ENCODE data around the gene DDR2. TPM values are rescaled to one million over a fixed set of nuclear protein-coding genes. Genes with fewer than 3 reads are reported as not detected.

DDR2 gene
- total RNA-seq, 1 donor from 2014 or later: 0.33 TPM

DNA sequence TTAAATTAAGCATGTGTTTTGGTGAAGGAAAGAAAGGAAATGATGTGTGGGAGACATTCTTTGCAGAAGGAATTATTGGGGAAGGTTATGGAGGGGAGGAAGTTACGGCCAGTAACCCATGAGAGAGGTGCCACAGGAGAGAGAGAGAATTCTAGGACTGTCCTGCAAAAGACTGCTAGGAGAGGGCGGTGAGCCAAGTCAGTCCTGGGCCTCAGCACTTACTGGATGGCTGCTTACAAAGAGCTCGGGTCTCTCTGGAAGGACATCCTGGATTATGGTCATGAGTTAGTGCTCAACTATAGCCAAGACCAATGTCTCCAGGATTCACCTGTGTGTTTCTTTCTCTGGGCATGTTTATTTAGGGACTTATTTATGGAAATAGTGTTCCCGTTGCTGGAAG, 83.9 kb downstream of the DDR2 start:
- no peak for DNase-seq (ENCODE audit: low spot score)
- Mint-ChIP-seq H3K4me1 (ENCODE audit: unreplicated experiment) (peaks cover 5% of the 10 kb centered on the region), H3K9me3 (ENCODE audit: unreplicated experiment) (no peaks in the 10 kb centered on the region), H3K36me3 (ENCODE audit: low read depth, unreplicated experiment) (no peaks in the 10 kb centered on the region), H3K27ac (ENCODE audit: unreplicated experiment) (no peak overlapping the region), H3K4me3 (ENCODE audit: unreplicated experiment) (no peak overlapping the region), H3K27me3 (ENCODE audit: unreplicated experiment) (no peaks in the 10 kb centered on the region)
- TF ChIP-seq, protein P1, sequence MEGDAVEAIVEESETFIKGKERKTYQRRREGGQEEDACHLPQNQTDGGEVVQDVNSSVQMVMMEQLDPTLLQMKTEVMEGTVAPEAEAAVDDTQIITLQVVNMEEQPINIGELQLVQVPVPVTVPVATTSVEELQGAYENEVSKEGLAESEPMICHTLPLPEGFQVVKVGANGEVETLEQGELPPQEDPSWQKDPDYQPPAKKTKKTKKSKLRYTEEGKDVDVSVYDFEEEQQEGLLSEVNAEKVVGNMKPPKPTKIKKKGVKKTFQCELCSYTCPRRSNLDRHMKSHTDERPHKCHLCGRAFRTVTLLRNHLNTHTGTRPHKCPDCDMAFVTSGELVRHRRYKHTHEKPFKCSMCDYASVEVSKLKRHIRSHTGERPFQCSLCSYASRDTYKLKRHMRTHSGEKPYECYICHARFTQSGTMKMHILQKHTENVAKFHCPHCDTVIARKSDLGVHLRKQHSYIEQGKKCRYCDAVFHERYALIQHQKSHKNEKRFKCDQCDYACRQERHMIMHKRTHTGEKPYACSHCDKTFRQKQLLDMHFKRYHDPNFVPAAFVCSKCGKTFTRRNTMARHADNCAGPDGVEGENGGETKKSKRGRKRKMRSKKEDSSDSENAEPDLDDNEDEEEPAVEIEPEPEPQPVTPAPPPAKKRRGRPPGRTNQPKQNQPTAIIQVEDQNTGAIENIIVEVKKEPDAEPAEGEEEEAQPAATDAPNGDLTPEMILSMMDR (IDR thresholded peaks at IDR 0.05; ENCODE audit: unreplicated experiment): no peak

DNA sequence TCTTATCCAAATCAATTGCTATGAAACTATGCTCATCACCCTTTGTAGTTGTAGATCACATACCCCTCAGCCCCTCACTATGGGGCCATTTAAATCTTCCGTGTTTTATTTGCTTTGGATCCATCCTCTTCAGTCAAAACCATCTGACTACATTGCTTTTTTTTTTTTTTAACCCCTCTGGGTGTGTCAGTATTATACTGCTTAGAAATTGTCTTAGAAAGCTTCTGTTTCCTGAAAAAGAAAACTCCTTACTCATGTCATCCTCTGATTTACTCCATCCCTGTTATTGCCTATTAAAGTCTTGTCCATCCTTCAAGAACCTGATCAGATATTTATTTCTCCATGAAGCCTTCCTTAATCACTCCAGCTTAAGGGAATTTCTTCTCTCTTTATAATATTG, 84.3 kb downstream of the DDR2 start:
- H3K27ac Mint-ChIP-seq (ENCODE audit: unreplicated experiment): no peak overlapping the region
- no peaks in the 10 kb centered on the region for H3K27me3 Mint-ChIP-seq (ENCODE audit: unreplicated experiment)
- DNase-seq (ENCODE audit: low spot score): no peak
- H3K4me3 Mint-ChIP-seq (ENCODE audit: unreplicated experiment): no peak overlapping the region
- TF ChIP-seq, protein P1 (IDR thresholded peaks at IDR 0.05; ENCODE audit: unreplicated experiment): no peak
- H3K36me3 Mint-ChIP-seq (ENCODE audit: low read depth, unreplicated experiment): no peaks in the 10 kb centered on the region
- no peaks in the 10 kb centered on the region for H3K9me3 Mint-ChIP-seq (ENCODE audit: unreplicated experiment)
- H3K4me1 Mint-ChIP-seq (ENCODE audit: unreplicated experiment): peaks cover 5% of the 10 kb centered on the region

DNA sequence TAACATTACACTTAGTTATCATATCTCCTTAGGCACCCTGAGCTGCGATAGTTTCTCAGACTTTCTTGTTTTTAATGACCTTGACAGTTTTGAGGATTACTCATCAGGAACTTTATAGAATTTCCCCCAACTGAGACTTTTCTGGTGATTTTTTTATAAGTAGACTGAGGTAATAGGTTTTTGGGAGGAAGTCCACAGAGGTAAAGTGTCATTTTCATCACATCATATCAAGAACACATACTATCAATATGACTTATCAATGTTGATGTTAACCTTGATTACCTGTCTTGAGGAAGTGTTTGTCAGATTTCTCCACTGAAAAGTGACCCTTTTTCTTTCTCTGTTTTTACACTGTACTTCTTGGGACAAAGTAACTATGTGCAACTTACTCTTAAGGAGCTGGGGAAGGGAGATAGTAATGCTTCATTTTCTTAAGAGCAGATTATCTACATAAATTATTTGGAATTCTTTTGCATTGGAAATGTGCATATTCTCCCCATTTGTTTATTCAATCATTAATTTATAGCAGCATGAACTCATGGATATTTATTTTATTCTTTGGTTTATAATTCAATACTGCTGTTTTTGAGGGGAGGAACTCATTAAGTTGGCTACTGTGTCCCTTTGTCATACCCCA, 85.4 kb downstream of the DDR2 start:
- Mint-ChIP-seq H3K9me3 (ENCODE audit: unreplicated experiment) (no peaks in the 10 kb centered on the region), H3K4me3 (ENCODE audit: unreplicated experiment) (no peak overlapping the region), H3K27ac (ENCODE audit: unreplicated experiment) (no peak overlapping the region), H3K4me1 (ENCODE audit: unreplicated experiment) (peaks cover under 1% of the 10 kb centered on the region), H3K27me3 (ENCODE audit: unreplicated experiment) (no peaks in the 10 kb centered on the region), H3K36me3 (ENCODE audit: low read depth, unreplicated experiment) (no peaks in the 10 kb centered on the region)
- DNase-seq (ENCODE audit: low spot score): no peak
- TF ChIP-seq, protein P1 (IDR thresholded peaks at IDR 0.05; ENCODE audit: unreplicated experiment): no peak

DNA sequence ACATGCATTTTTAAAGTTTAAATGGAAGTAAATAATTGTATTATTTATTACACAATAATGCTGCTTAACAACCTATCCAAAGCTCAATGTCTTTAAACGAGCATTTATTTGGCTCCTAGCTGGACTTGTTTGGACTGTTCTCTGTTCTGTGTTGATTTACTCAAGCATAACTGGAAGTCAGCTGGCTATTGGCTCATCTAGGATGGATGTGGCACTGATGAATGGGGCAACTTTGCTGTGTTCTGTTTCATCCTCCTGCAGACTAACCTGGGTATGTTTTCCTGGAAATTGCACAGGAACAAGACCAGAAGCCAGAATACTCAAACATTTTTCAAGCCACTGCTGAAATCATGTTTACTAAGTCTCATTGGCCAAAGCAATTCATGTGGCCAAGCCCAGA, 87.4 kb downstream of the DDR2 start:
- H3K27me3 Mint-ChIP-seq (ENCODE audit: unreplicated experiment): no peaks in the 10 kb centered on the region
- no peak overlapping the region for H3K4me3 Mint-ChIP-seq (ENCODE audit: unreplicated experiment)
- H3K36me3 Mint-ChIP-seq (ENCODE audit: low read depth, unreplicated experiment): no peaks in the 10 kb centered on the region
- no peak for DNase-seq (ENCODE audit: low spot score)
- H3K4me1 Mint-ChIP-seq (ENCODE audit: unreplicated experiment): no peaks in the 10 kb centered on the region
- H3K9me3 Mint-ChIP-seq (ENCODE audit: unreplicated experiment): no peaks in the 10 kb centered on the region
- H3K27ac Mint-ChIP-seq (ENCODE audit: unreplicated experiment): no peak overlapping the region
- TF ChIP-seq, protein P1 (IDR thresholded peaks at IDR 0.05; ENCODE audit: unreplicated experiment): no peak

DNA sequence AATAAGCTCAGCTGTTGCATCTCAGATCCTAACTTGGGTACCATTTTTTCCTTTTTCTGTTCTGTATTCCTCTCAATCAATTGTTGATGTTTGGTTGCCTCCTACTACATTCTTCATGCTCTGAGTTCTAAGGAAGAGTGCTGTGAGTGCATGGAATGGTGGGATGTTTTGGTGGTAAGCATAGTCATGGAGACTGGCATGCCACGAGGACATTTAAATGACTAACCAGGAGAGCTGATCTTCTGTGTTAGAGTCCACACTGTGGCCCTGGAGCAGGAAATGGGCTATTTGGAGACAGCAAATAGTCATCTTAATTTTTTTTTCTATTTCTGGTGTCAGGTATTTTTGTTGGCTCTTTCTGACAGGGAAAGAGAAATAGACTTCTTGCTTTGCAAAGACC, 88.7 kb downstream of the DDR2 start:
- Mint-ChIP-seq H3K4me3 (ENCODE audit: unreplicated experiment) (no peak overlapping the region), H3K36me3 (ENCODE audit: low read depth, unreplicated experiment) (no peaks in the 10 kb centered on the region), H3K27me3 (ENCODE audit: unreplicated experiment) (no peaks in the 10 kb centered on the region), H3K27ac (ENCODE audit: unreplicated experiment) (no peak overlapping the region), H3K9me3 (ENCODE audit: unreplicated experiment) (no peaks in the 10 kb centered on the region), H3K4me1 (ENCODE audit: unreplicated experiment) (no peaks in the 10 kb centered on the region)
- TF ChIP-seq, protein P1 (IDR thresholded peaks at IDR 0.05; ENCODE audit: unreplicated experiment): no peak
- DNase-seq (ENCODE audit: low spot score): no peak
